Inflammatory macrophage (primary cell): ENCODE data around the gene CHRNA3.

ENCODE experiments used
- DNase-seq, 2 donors: peaks; one replicate each; pipeline ENCODE4 v3.0.0-alpha.2; 2020 to 2022

Gene CHRNA3

DNA sequence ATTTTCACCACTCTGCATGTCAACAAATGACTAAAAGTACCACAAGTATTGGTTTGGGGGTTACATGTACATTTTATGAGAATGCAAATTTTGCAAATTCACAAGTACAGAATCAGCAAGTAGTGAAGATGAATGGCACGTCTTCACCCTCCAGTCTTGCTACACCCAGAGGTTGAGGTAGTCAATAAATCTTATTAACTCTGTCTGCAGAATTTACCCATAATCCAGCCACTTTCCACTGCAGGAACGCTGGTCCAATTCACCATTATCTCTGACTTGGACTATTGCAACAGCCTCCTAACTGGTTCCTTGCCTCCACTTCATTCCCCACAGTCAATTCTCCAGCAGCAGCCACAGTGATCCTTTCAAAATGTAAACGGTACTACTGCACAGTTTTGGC lies 70.0 kb downstream of the CHRNA3 start:
- no peak for DNase-seq

- DNase-seq: no peak
Measured at GRCh38 chr15:78550194-78550593, 70.6 kb downstream of the CHRNA3 start.
